CD4-positive, alpha-beta T cell (primary cell): ENCODE data around the gene POLE3. TPM values are rescaled to one million over a fixed set of nuclear protein-coding genes. Genes with fewer than 3 reads are reported as not detected.
A peak's percentile ranks its signal among the peaks of the same experiment; 100 is the strongest.

Source experiments
- ATAC-seq: fragments of 200-7000 bp; cut with Tn5 transposase; one replicate; pipeline ENCODE4 v1.10.0; 2022; ENCODE audit warnings: mild to moderate bottlenecking; ENCODE audit not compliant: poor library complexity
- CTCF ChIA-PET: fragments of 350-600 bp; sonication (Branson Sonifier 250); formaldehyde crosslinking; loops from one replicate; lab custom pipeline; 2021; ENCODE audit warnings: antibody characterized with exemption, inconsistent platforms; lab: Charles Lee
- POLR2A ChIA-PET: fragments of 350-600 bp; sonication (Branson Sonifier 250); formaldehyde crosslinking; loops from one replicate; lab custom pipeline; 2021; ENCODE audit warnings: antibody characterized with exemption, inconsistent platforms; lab: Charles Lee
- DNase-seq, 14 experiments: peaks; one replicate each; pipeline ENCODE4 v3.0.0-alpha.2; 2013 to 2020; ENCODE audit warnings: mixed read lengths in 2 of 14
- H3K27ac ChIP-seq, 2 donors: one replicate each; pipeline versions ENCODE4 v1.5.1 to v1.7.0; 2013; ENCODE audit warnings: low read length in 2 of 2, low read depth in 1 of 2, mild to moderate bottlenecking in 1 of 2
- H3K27me3 ChIP-seq, 2 experiments: 1 replicate in 1 of 2; 2 replicates in 1 of 2; pipeline versions ENCODE4 v1.6.1 to v1.7.0; 2013; ENCODE audit warnings: low read length in 2 of 2, control low read depth in 1 of 2, mild to moderate bottlenecking in 1 of 2, moderate library complexity in 1 of 2; ENCODE audit not compliant: insufficient read depth in 2 of 2, control insufficient read depth in 1 of 2
- H3K36me3 ChIP-seq: one replicate; pipeline ENCODE4 v1.6.1; 2013; ENCODE audit warnings: low read length, control low read depth; ENCODE audit not compliant: insufficient read depth
- H3K4me1 ChIP-seq: one replicate; pipeline ENCODE4 v1.6.1; 2013; ENCODE audit warnings: low read length, control low read depth; ENCODE audit not compliant: insufficient read depth
- H3K4me3 ChIP-seq: one replicate; pipeline ENCODE4 v1.5.1; 2013; ENCODE audit warnings: mild to moderate bottlenecking, low read length, moderate library complexity
- H3K9me3 ChIP-seq, 2 experiments: 1 replicate in 1 of 2; 2 replicates in 1 of 2; pipeline versions ENCODE4 v1.6.1 to v1.7.0; 2013; ENCODE audit warnings: low read length in 2 of 2, mild to moderate bottlenecking in 2 of 2, control low read depth in 1 of 2, moderate library complexity in 1 of 2; ENCODE audit not compliant: control insufficient read depth in 1 of 2, insufficient read depth in 1 of 2
- H3K27ac Mint-ChIP-seq: one replicate; pipeline ENCODE4 v1.8.0; 2020; ENCODE audit warnings: mixed read lengths
- H3K27me3 Mint-ChIP-seq: one replicate; pipeline ENCODE4 v1.8.0; 2021; ENCODE audit warnings: mixed read lengths
- H3K36me3 Mint-ChIP-seq: one replicate; pipeline ENCODE4 v1.8.0; 2021; ENCODE audit warnings: low read depth, mixed read lengths
- H3K4me1 Mint-ChIP-seq: one replicate; pipeline ENCODE4 v1.8.0; 2021; ENCODE audit warnings: low read depth, mixed read lengths
- H3K4me3 Mint-ChIP-seq: one replicate; pipeline ENCODE4 v1.8.0; 2020; ENCODE audit warnings: mild to moderate bottlenecking, mixed read lengths
- H3K9me3 Mint-ChIP-seq: one replicate; pipeline ENCODE4 v1.8.0; 2020; ENCODE audit warnings: mixed read lengths
- intact Hi-C, 2 experiments: fragments of 100-400 bp; cut with DNase I in 1 of 2; cut with micrococcal nuclease in 1 of 2; formaldehyde crosslinking; loops; one replicate each; pipeline versions ENCODE4 v1.15.1 to v1.9.0; 2023 to 2025; cut with DNase I, micrococcal nuclease
- total RNA-seq, 174 experiments: library from RNA in 2 of 174; stranded (reverse) in 2 of 174; gene quantifications; one replicate each; pipeline ENCODE4 v1.2.3 and lab custom pipeline; 2021 to 2026
- TF ChIP-seq, protein P1 (sequence below): fragments of 200-600 bp; IDR thresholded peaks from one replicate; pipeline ENCODE4 v1.8.0; 2022; ENCODE audit warnings: antibody characterized with exemption, mild to moderate bottlenecking

POLE3 gene
- total RNA-seq, 2 experiments from 2014 or later: 63.6 to 64.9 TPM

GRCh38 chr9:113416149-113416721 is 5.8 kb upstream of the POLE3 start:
- Mint-ChIP-seq H3K36me3 (no peaks in the 10 kb centered on the region), H3K27ac (no peak overlapping the region), H3K4me1 (no peaks in the 10 kb centered on the region), H3K27me3 (no peaks in the 10 kb centered on the region), H3K4me3 (no peak overlapping the region), H3K9me3 (no peaks in the 10 kb centered on the region)
- Histone ChIP-seq H3K36me3 (no peaks in the 10 kb centered on the region), H3K27me3 (no peaks in the 10 kb centered on the region), H3K4me3 (no peak overlapping the region), H3K27ac (no peak overlapping the region), H3K9me3 (no peaks in the 10 kb centered on the region), H3K4me1 (peaks cover 7% of the 10 kb centered on the region)
- DNase-seq (no peak), ATAC-seq (no peak)
- TF ChIP-seq, protein P1, sequence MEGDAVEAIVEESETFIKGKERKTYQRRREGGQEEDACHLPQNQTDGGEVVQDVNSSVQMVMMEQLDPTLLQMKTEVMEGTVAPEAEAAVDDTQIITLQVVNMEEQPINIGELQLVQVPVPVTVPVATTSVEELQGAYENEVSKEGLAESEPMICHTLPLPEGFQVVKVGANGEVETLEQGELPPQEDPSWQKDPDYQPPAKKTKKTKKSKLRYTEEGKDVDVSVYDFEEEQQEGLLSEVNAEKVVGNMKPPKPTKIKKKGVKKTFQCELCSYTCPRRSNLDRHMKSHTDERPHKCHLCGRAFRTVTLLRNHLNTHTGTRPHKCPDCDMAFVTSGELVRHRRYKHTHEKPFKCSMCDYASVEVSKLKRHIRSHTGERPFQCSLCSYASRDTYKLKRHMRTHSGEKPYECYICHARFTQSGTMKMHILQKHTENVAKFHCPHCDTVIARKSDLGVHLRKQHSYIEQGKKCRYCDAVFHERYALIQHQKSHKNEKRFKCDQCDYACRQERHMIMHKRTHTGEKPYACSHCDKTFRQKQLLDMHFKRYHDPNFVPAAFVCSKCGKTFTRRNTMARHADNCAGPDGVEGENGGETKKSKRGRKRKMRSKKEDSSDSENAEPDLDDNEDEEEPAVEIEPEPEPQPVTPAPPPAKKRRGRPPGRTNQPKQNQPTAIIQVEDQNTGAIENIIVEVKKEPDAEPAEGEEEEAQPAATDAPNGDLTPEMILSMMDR: no peak
- POLR2A ChIA-PET: no interaction called here
- CTCF ChIA-PET: interaction anchor here (0.8 kb wide), 1 partner anchor 241 kb away, joined by 3 read pairs; no protein-coding TSS in a partner anchor
- intact Hi-C loops: loop anchor here in 1 of 2 experiments (10.0 kb wide), 1 partner anchor 1199 kb away; the partner anchor contains the start of gene TMEM268

DNA sequence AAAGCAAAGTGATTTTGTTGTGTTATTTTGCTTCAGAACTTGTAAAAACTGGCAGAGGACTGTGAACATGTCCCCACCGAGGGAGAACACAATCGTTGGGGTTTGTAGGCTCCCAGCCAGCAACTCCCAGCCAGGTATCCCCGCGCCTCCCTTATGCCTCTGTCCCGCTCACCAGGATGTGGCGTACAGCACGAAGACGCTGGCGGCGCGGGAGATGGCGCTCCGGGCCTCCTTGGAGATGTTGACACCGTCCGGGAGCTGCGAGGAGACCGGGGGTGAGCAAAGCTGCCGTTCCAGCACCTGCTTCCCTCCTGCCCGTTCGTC is 630 bp downstream of the POLE3 start:
- peaks cover 37% of the 10 kb centered on the region for H3K4me1 Mint-ChIP-seq
- H3K27ac Mint-ChIP-seq: peak overlapping the region; percentile 94
- H3K36me3 Mint-ChIP-seq: peaks cover 43% of the 10 kb centered on the region
- Histone ChIP-seq H3K36me3 (peaks cover 16% of the 10 kb centered on the region), H3K4me3 (peak overlapping the region; percentile 83), H3K27ac (peak overlapping the region; percentile 74 to 94), H3K9me3 (no peaks in the 10 kb centered on the region), H3K4me1 (peaks cover 19% of the 10 kb centered on the region), H3K27me3 (no peaks in the 10 kb centered on the region)
- TF ChIP-seq, protein P1: no peak
- ChIA-PET CTCF (interaction anchor here (1.2 to 3.2 kb wide), 3 partner anchors 9 to 172 kb away, joined by 5 to 37 read pairs (median 5); partner anchors contain the start of genes ALAD, CDC26 and PRPF4), POLR2A (interaction anchor here (0.7 to 3.8 kb wide), 19 partner anchors 9 to 1779 kb away, joined by 3 to 59 read pairs (median 8); partner anchors contain the start of genes ALAD, CDC26, DNAJC25 and FKBP15)
- peak overlapping the region; percentile 99 for H3K4me3 Mint-ChIP-seq
- no peaks in the 10 kb centered on the region for H3K9me3 Mint-ChIP-seq
- intact Hi-C loops: loop anchor here (1.0 to 10.0 kb wide), 8 partner anchors 9 to 1205 kb away; partner anchors contain the start of genes ALAD (in 2 of the 2), SLC31A2 (in 2 of the 2), BSPRY (in 1 of the 2) and CDC26 (in 1 of the 2)
- no peaks in the 10 kb centered on the region for H3K27me3 Mint-ChIP-seq
- no peak for DNase-seq
- ATAC-seq: peak; percentile 10

DNA sequence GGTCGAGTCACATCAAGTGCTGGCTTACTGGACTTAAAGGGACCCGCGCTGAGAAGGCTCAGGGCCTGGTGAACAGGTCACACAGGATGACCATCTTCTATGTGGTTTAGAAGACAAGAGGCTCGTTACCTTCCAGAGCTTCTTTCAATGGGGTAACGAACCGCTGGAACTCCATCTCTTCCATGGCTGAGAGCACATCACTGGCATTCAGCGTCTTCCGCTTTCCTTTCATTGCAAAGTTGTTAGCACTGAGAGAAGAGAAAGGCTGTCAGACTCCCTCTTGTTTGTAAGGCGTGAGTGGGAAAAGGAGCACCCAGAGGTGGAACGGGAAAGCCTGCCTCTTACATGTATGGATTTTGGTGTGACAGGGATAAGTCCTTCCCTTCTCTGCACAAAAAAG is 994 bp downstream of the POLE3 start:
- Mint-ChIP-seq H3K4me3 (peak overlapping the region; percentile 99), H3K27ac (peak overlapping the region; percentile 94), H3K27me3 (no peaks in the 10 kb centered on the region), H3K4me1 (peaks cover 37% of the 10 kb centered on the region), H3K9me3 (no peaks in the 10 kb centered on the region), H3K36me3 (peaks cover 43% of the 10 kb centered on the region)
- no peaks in the 10 kb centered on the region for H3K9me3 ChIP-seq
- H3K4me3 ChIP-seq: peak overlapping the region; percentile 83
- POLR2A ChIA-PET: interaction anchor here (0.8 to 3.8 kb wide), 16 partner anchors 9 to 1778 kb away, joined by 3 to 59 read pairs (median 10); partner anchors contain the start of genes ALAD, CDC26, DNAJC25 and FKBP15
- intact Hi-C loops: loop anchor here (2.0 to 10.0 kb wide), 3 partner anchors 65 to 255 kb away; partner anchors contain the start of genes BSPRY (in 1 of the 2), CDC26 (in 1 of the 2), PRPF4 (in 1 of the 2) and SLC31A2 (in 1 of the 2)
- peaks cover 16% of the 10 kb centered on the region for H3K36me3 ChIP-seq
- H3K27me3 ChIP-seq: no peaks in the 10 kb centered on the region
- ATAC-seq: no peak
- H3K27ac ChIP-seq: peak overlapping the region; percentile 74 to 94
- DNase-seq: no peak
- TF ChIP-seq, protein P1: no peak
- CTCF ChIA-PET: interaction anchor here (1.2 to 3.2 kb wide), 4 partner anchors 8 to 173 kb away, joined by 3 to 37 read pairs (median 5); partner anchors contain the start of genes ALAD, CDC26 and PRPF4
- H3K4me1 ChIP-seq: peaks cover 19% of the 10 kb centered on the region
